Measurements from ENCODE around the gene ZNF333.
A peak's percentile ranks its signal among the peaks of the same experiment; 100 is the strongest.

ZNF333 gene

DNA sequence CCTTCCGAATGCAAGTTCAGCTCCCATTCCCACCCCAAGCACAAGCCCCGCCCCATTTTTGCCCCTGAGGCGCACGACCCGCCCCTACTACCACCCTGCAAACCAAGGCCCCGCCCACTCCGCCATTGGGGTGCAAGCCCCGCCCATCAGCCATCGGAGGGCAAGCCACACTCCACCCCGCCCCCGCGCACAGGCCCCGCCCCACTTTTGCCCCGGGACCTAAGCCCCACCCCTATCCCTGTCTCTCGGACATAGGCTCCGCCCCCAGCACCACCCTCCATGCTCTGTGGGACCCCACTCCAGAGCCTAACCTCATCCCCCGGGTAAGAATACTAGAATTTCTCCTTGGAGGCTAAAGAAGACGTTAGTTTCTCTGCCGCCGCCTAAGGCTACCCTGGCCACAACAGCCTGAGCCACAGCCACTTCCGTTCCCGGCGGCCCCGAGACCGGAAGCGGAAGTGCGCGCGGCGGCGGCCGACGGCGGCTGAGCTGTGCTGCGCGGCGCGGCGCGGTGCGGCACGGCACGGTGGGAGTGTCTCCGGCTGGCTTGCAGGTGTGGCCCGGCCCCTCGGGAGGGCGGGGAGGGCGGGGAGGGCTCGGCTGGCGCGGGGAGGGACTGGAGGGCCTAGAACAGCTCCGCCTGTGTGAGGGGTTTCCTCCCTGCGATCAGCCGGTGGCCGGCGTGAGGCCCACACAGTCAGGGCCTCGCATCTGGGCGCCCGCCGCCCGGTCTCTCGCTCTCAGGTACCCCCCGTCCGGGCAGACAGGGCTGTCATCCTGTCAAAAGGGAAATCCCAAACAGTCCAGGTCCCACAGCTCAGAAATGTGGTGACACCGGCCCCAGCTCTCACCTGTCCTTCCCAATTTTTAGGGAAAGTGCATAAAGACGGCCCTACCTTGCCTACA, at the start of gene ZNF333:
ZNF333 (plus strand) TSS at position 451 of the 906 bp plus-strand sequence. CDS start 3,444 bp downstream, outside the sequence.
- peak; percentile 95 to 98 for DNase-seq
- no peak for TF ChIP-seq GATA1 (IDR thresholded peaks at IDR 0.05; ENCODE audit: low read depth, low read length)
- TF ChIP-seq POLR2A (IDR thresholded peaks at IDR 0.05; ENCODE audit: low read length): peak; percentile 67

- TF ChIP-seq POLR2A (IDR thresholded peaks at IDR 0.05; ENCODE audit: low read length) (no peak), GATA1 (IDR thresholded peaks at IDR 0.05; ENCODE audit: low read depth, low read length) (no peak)
- no peak for DNase-seq
These were observed 41.3 kb upstream of the ZNF333 start for GRCh38 chr19:14648506-14648905.

DNA sequence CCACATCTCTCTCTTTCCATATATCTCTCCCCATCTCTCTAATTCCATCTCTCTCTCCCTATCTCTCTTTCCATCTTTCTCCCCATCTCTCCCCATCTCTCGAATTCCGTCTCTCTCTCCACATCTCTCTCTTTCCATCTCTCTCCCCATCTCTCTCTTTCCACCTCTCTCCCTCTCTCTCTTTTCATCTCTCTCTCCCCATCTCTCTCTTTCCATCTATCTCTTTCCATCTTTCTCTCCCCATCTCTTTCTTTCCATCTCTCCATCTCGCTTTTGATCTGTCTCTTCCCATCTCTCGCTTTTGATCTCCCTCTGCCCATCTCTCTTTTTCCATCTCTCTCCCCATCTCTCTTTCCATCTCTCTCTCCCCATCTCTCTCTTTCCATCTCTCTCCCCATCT, 40.8 kb upstream of the ZNF333 start:
- TF ChIP-seq POLR2A (IDR thresholded peaks at IDR 0.05; ENCODE audit: low read length) (no peak), GATA1 (IDR thresholded peaks at IDR 0.05; ENCODE audit: low read depth, low read length) (no peak)
- no peak for DNase-seq

DNA sequence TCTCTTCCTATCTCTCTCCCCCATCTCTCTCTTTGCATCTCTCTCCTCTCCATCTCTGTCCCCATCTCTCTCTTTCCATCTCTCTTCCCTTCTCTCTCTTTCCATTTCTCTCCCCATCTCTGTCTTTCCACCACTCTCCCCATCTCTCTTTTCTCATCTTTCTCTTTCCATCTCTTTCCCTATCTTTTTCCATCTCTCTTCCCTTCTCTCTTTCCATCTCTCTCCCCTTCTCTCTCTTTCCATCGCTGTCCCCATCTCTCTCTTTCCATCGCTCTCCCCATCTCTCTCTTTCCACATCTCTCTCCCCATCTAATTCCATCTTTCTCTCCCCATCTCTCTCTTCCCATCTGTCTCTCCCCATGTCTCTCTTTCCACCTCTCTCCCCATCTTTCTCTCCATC, 39.7 kb upstream of the ZNF333 start:
- DNase-seq: no peak
- no peak for TF ChIP-seq GATA1 (IDR thresholded peaks at IDR 0.05; ENCODE audit: low read depth, low read length)
- no peak for TF ChIP-seq POLR2A (IDR thresholded peaks at IDR 0.05; ENCODE audit: low read length)

- no peak for DNase-seq
- no peak for TF ChIP-seq GATA1 (IDR thresholded peaks at IDR 0.05; ENCODE audit: low read depth, low read length)
- no peak for TF ChIP-seq POLR2A (IDR thresholded peaks at IDR 0.05; ENCODE audit: low read length)
These were observed 34.9 kb upstream of the ZNF333 start for GRCh38 chr19:14654786-14655560.

DNA sequence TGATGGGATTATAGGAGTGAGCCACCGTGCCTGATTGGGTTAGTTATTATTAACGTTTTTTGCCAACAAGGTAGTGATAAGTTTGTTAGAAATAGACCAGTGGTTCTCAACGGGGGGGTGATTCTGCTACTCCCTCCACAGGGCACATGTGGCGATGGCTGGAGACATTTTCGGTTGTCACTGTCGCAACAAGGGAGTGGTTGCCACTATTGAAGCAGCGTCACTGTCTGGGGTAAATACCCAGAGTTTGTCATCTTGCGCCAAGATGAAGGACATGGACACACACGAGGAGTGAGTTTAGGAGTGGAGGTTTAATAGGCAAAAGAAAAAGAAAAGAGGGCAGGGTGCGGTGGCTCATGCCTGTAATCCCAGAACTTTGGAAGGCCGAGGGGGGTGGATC, 34.1 kb upstream of the ZNF333 start:
- no peak for TF ChIP-seq GATA1 (IDR thresholded peaks at IDR 0.05; ENCODE audit: low read depth, low read length)
- no peak for TF ChIP-seq POLR2A (IDR thresholded peaks at IDR 0.05; ENCODE audit: low read length)
- DNase-seq: no peak

GRCh38 chr19:14659874-14660489, 29.9 kb upstream of the ZNF333 start:
- no peak for DNase-seq
- TF ChIP-seq GATA1 (IDR thresholded peaks at IDR 0.05; ENCODE audit: low read depth, low read length): no peak
- no peak for TF ChIP-seq POLR2A (IDR thresholded peaks at IDR 0.05; ENCODE audit: low read length)

DNA sequence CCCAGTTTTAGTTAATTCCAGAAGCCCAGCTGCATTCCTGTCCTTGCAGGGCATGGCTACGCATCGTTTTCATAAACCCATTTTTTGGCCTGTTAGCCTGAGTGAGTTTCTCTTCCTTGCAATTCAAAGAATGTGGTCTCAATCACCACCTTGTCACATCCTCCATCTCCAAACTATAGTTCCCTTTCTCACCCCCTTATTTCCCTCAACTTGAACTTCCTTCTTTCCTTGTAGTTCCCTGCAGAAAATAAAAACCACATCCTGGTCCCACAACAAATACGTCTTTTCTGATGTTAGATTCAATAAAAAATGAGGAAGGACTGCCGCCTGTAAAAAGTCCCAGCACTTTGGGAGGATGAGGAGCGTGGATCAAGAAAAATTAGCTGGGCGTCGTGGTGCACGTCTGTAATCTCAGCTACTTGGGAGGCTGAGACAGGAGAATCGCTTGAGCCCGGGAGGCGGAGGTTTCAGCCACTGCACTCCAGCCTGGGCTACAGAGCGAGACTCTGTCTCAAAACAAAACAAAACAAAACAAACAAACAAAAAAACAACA, 28.4 kb upstream of the ZNF333 start:
- DNase-seq: no peak
- TF ChIP-seq POLR2A (IDR thresholded peaks at IDR 0.05; ENCODE audit: low read length) (no peak), GATA1 (IDR thresholded peaks at IDR 0.05; ENCODE audit: low read depth, low read length) (no peak)

GRCh38 chr19:14669940-14670339, 19.9 kb upstream of the ZNF333 start:
- no peak for TF ChIP-seq GATA1 (IDR thresholded peaks at IDR 0.05; ENCODE audit: low read depth, low read length)
- no peak for TF ChIP-seq POLR2A (IDR thresholded peaks at IDR 0.05; ENCODE audit: low read length)
- no peak for DNase-seq

DNA sequence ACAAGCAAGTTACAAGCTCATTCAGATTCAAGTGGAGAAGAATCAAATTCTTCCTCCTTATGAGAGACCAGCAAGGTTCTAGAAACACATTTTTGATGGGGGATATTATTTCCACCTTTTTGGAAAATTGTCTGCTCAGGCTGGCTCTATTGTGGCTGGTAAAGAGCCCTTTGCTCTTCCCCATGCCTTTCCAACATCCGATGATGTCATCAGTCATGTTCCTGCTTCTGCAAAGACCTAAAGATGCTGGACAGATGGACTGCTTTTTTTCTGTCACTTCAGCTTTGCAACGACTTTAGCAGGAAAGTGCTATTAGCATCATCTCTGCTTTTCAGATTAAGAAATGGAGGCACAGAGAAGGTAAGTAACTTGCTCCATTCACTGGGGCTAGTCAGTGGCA, 19.4 kb upstream of the ZNF333 start:
- no peak for DNase-seq
- TF ChIP-seq POLR2A (IDR thresholded peaks at IDR 0.05; ENCODE audit: low read length): no peak
- TF ChIP-seq GATA1 (IDR thresholded peaks at IDR 0.05; ENCODE audit: low read depth, low read length): no peak

GRCh38 chr19:14672188-14672872, 17.5 kb upstream of the ZNF333 start:
- TF ChIP-seq POLR2A (IDR thresholded peaks at IDR 0.05; ENCODE audit: low read length): no peak
- no peak for TF ChIP-seq GATA1 (IDR thresholded peaks at IDR 0.05; ENCODE audit: low read depth, low read length)
- DNase-seq: no peak

- TF ChIP-seq GATA1 (IDR thresholded peaks at IDR 0.05; ENCODE audit: low read depth, low read length) (no peak), POLR2A (IDR thresholded peaks at IDR 0.05; ENCODE audit: low read length) (no peak)
- DNase-seq: peak; percentile 58
These were observed 16.8 kb upstream of the ZNF333 start for GRCh38 chr19:14673088-14673487.

- TF ChIP-seq POLR2A (IDR thresholded peaks at IDR 0.05; ENCODE audit: low read length): no peak
- no peak for TF ChIP-seq GATA1 (IDR thresholded peaks at IDR 0.05; ENCODE audit: low read depth, low read length)
- DNase-seq: no peak
These were observed 15.1 kb upstream of the ZNF333 start, which contains the start of gene ADGRE3 for GRCh38 chr19:14674764-14675163. Gene ADGRE3 (minus strand): TSS chr19:14674844. CDS start chr19:14674770, 74 bp downstream.
